PC-3 (cell line): ENCODE measurements around the gene TMEM232.

Experiments used
- CTCF ChIP-seq: fragments of 300-600 bp; sonication (generic); conservative IDR thresholded peaks from 2 replicates; pipeline ENCODE4 v1.5.1; 2017; ENCODE audit warnings: antibody characterized with exemption, low read depth, mild to moderate bottlenecking, low read length
- EZH2 ChIP-seq: fragments of 300-600 bp; sonication (generic); IDR thresholded peaks from one replicate; pipeline ENCODE4 v1.6.1; 2017; ENCODE audit warnings: antibody characterized with exemption, mild to moderate bottlenecking, low read length; ENCODE audit not compliant: unreplicated experiment
- EZH2phosphoT487 ChIP-seq: fragments of 300-600 bp; sonication (generic); IDR thresholded peaks from 2 replicates; pipeline ENCODE4 v1.6.1; 2018; ENCODE audit warnings: mild to moderate bottlenecking, antibody characterized with exemption, low read length, borderline replicate concordance

- TF ChIP-seq CTCF (no peak), EZH2phosphoT487 (no peak), EZH2 (no peak)
Observed at GRCh38 chr5:110644357-110644756, 82.1 kb downstream of the TMEM232 start.
